Adipose tissue (tissue), 3 donors: Measurements from ENCODE around the gene POLA1. TPM values are rescaled to one million over a fixed set of nuclear protein-coding genes. Genes with fewer than 3 reads are reported as not detected.

Experiments used
- H3K27ac ChIP-seq: one replicate; pipeline ENCODE4 v1.5.1; 2013; ENCODE audit warnings: low read depth, low read length
- WGBS, 3 donors: extraction: QIAGEN DNeasy Blood & Tissue Kit; methylation state at CpG; one replicate each; pipeline ENCODE4 v1.1.7; 2013; 5-methylcytosine and 5-hydroxymethylcytosine counted together
- polyA plus RNA-seq, 3 donors: library from polyadenylated mRNA; stranded (reverse); fragments of 200-250 nt; gene quantifications; one replicate each; pipeline ENCODE4 v1.2.3, GENCODE V29; 2013
- donor health status: healthy with polysubstance abuse.
- donor health status: Bipolar disorder and iron deficiency.
- donor health status: healthy.

The POLA1 gene
- polyA plus RNA-seq, 3 donors = 2.8 to 4.4 (median 3.6) TPM

- WGBS, 3 donors = 3 to 23% (median 11%) methylated on average over 26 to 32 of the region's 32 CpGs
- H3K27ac ChIP-seq = no peak overlapping the region
Measured at GRCh38 chrX:25011589-25012432, 318.1 kb downstream of the POLA1 start.

- WGBS, 3 donors = 1 to 37% (median 4%) methylated on average over 12 to 19 of the region's 19 CpGs
- no peak overlapping the region for H3K27ac ChIP-seq
Measured at GRCh38 chrX:25012433-25012735, 318.7 kb downstream of the POLA1 start.

GRCh38 chrX:25012793-25013631 is 319.3 kb downstream of the POLA1 start:
- no peak overlapping the region for H3K27ac ChIP-seq
- WGBS, 3 donors = 1 to 29% (median 2%) methylated on average over 59 to 100 of the region's 105 CpGs

GRCh38 chrX:25013632-25014365 is 320.1 kb downstream of the POLA1 start:
- WGBS, 3 donors = 4 to 35% (median 6%) methylated on average over 22 to 29 of the region's 44 CpGs
- no peak overlapping the region for H3K27ac ChIP-seq

GRCh38 chrX:25014366-25014838 is 320.7 kb downstream of the POLA1 start:
- H3K27ac ChIP-seq = no peak overlapping the region
- WGBS, 3 donors = 27 to 39% (median 30%) methylated on average over 19 of the region's 19 CpGs

GRCh38 chrX:25015486-25016360 is 322.0 kb downstream of the POLA1 start, which contains the start of gene ARX:
TSS of gene ARX (minus strand) at chrX:25015965. CDS start at chrX:25015737, 228 bp downstream.
- WGBS, 3 donors = 3 to 33% (median 8%) methylated on average over 16 to 58 of the region's 58 CpGs
- H3K27ac ChIP-seq = no peak within 1 kb of the TSS

GRCh38 chrX:25016361-25016671 is 322.6 kb downstream of the POLA1 start:
- H3K27ac ChIP-seq = no peak overlapping the region
- 11 to 42% (median 32%) methylated on average over 15 to 20 of the region's 20 CpGs for WGBS, 3 donors

GRCh38 chrX:25016938-25017598 is 323.4 kb downstream of the POLA1 start:
- H3K27ac ChIP-seq = no peak overlapping the region
- WGBS, 3 donors = 21 to 33% (median 24%) methylated on average over 14 to 17 of the region's 17 CpGs

- 3 to 18% (median 5%) methylated on average over 29 to 32 of the region's 32 CpGs for WGBS, 3 donors
- no peak overlapping the region for H3K27ac ChIP-seq
Measured at GRCh38 chrX:25017667-25018247, 324.0 kb downstream of the POLA1 start.

- H3K27ac ChIP-seq = no peak overlapping the region
- 26 to 30% (median 30%) methylated on average over 3 of the region's 3 CpGs for WGBS, 3 donors
Measured at GRCh38 chrX:25018682-25019081, 325.0 kb downstream of the POLA1 start.

GRCh38 chrX:25019707-25020390 is 326.1 kb downstream of the POLA1 start:
- 5 to 26% (median 8%) methylated on average over 22 of the region's 22 CpGs for WGBS, 3 donors
- H3K27ac ChIP-seq = no peak overlapping the region

- H3K27ac ChIP-seq = no peak overlapping the region
- WGBS, 3 donors = 0 to 21% (median 3%) methylated on average over 14 to 27 of the region's 27 CpGs
Measured at GRCh38 chrX:25020391-25020904, 326.7 kb downstream of the POLA1 start.

GRCh38 chrX:25020905-25021449 is 327.3 kb downstream of the POLA1 start:
- H3K27ac ChIP-seq = no peak overlapping the region
- 1 to 21% (median 2%) methylated on average over 26 to 35 of the region's 35 CpGs for WGBS, 3 donors

GRCh38 chrX:25022499-25023325 is 329.0 kb downstream of the POLA1 start:
- 4 to 23% (median 4%) methylated on average over 18 to 59 of the region's 59 CpGs for WGBS, 3 donors
- no peak overlapping the region for H3K27ac ChIP-seq

GRCh38 chrX:25023908-25024307 is 330.2 kb downstream of the POLA1 start:
- no peak overlapping the region for H3K27ac ChIP-seq
- 42 to 52% (median 42%) methylated on average over 1 of the region's 1 CpG for WGBS, 3 donors
